K562 (cell line): Measurements from ENCODE around the gene DAAM1.

Experiments used
- ARHGAP35 ChIP-seq: fragments of 450-650 bp; IDR thresholded peaks from 2 replicates; pipeline ENCODE4 v1.6.1; 2018; ENCODE audit not compliant: partially characterized antibody
- CBFB ChIP-seq: sonication (generic); formaldehyde crosslinking; IDR thresholded peaks from 2 replicates; pipeline ENCODE4 v1.4.0; 2020; ENCODE audit warnings: mild to moderate bottlenecking, missing genetic modification reagents

- TF ChIP-seq ARHGAP35, result no peak
- no peak for TF ChIP-seq CBFB (CRISPR knock-in tag)
Measured at GRCh38 chr14:59339524-59340330, 151.3 kb downstream of the DAAM1 start.
